ENCODE results near the gene TMEM100. TPM values are rescaled to one million over a fixed set of nuclear protein-coding genes. Genes with fewer than 3 reads are reported as not detected.

TMEM100 gene
- total RNA-seq, 1 donor from 2014 or later, result 443 TPM

- no peak overlapping the region for H3K4me3 ChIP-seq
- H3K4me1 ChIP-seq, result peaks cover 25% of the 10 kb centered on the region
- no peaks in the 10 kb centered on the region for H3K27me3 ChIP-seq (ENCODE audit: low read depth)
- ATAC-seq (no peak), DNase-seq (no peak)
- TF ChIP-seq, protein P1, sequence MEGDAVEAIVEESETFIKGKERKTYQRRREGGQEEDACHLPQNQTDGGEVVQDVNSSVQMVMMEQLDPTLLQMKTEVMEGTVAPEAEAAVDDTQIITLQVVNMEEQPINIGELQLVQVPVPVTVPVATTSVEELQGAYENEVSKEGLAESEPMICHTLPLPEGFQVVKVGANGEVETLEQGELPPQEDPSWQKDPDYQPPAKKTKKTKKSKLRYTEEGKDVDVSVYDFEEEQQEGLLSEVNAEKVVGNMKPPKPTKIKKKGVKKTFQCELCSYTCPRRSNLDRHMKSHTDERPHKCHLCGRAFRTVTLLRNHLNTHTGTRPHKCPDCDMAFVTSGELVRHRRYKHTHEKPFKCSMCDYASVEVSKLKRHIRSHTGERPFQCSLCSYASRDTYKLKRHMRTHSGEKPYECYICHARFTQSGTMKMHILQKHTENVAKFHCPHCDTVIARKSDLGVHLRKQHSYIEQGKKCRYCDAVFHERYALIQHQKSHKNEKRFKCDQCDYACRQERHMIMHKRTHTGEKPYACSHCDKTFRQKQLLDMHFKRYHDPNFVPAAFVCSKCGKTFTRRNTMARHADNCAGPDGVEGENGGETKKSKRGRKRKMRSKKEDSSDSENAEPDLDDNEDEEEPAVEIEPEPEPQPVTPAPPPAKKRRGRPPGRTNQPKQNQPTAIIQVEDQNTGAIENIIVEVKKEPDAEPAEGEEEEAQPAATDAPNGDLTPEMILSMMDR (IDR thresholded peaks at IDR 0.05), result no peak
- intact Hi-C loops (cut with DNase I), result no loop called here
- no peaks in the 10 kb centered on the region for H3K36me3 ChIP-seq
- no peaks in the 10 kb centered on the region for H3K9me3 ChIP-seq
- no peak overlapping the region for H3K27ac ChIP-seq
Observed at GRCh38 chr17:55690105-55690508, 32.6 kb downstream of the TMEM100 start.

DNA sequence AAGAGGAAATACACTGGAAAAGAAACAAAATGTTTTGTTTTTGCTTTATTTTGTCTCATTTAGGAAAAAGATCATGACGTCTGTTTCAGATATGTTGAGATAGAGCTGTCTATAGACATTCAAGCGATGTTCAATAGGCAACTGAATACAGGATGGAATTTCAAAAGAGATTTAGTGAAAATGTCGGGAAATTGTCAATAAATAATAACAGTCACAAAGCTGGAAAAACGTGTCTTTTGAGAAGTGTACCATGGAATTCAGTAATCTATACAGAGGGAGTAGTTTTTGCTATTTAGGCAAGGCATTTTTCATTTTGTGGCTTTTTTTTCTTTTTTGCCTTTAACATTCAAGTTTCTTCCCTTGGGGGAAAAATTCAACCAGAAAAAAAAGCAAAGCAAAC lies 33.0 kb downstream of the TMEM100 start:
- TF ChIP-seq, protein P1 (IDR thresholded peaks at IDR 0.05), result no peak
- Histone ChIP-seq H3K4me1 (peaks cover 24% of the 10 kb centered on the region), H3K4me3 (no peak overlapping the region), H3K36me3 (no peaks in the 10 kb centered on the region), H3K27ac (no peak overlapping the region), H3K9me3 (no peaks in the 10 kb centered on the region), H3K27me3 (ENCODE audit: low read depth) (no peaks in the 10 kb centered on the region)
- DNase-seq (no peak), ATAC-seq (no peak)
- intact Hi-C loops (cut with DNase I), result no loop called here

- intact Hi-C loops (cut with DNase I), result no loop called here
- no peaks in the 10 kb centered on the region for H3K9me3 ChIP-seq
- H3K36me3 ChIP-seq, result no peaks in the 10 kb centered on the region
- H3K27me3 ChIP-seq (ENCODE audit: low read depth), result no peaks in the 10 kb centered on the region
- no peak overlapping the region for H3K4me3 ChIP-seq
- H3K27ac ChIP-seq, result no peak overlapping the region
- ATAC-seq (no peak), DNase-seq (no peak)
- peaks cover 8% of the 10 kb centered on the region for H3K4me1 ChIP-seq
- TF ChIP-seq, protein P1 (IDR thresholded peaks at IDR 0.05), result no peak
Observed at GRCh38 chr17:55688057-55688456, 34.6 kb downstream of the TMEM100 start.

DNA sequence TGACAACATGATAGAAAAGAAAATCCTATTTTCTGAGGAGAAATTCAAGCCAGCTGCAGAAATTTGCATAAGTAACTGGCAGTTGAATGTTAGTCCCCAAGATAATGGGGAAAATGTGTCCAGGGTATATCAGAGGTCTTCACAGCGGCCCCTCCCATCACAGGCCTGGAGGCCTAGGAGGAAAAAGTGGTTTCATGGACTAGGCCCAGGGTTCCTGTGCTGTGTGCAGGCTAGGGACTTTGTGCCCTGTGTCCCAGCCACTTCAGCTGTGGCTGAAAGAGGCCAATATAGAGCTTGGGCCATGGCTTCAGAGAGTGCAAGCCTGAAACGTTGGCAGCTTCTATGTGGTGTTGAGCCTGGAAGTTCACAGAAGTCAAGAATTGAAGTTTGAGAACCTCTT lies 35.6 kb downstream of the TMEM100 start:
- ATAC-seq (no peak), DNase-seq (no peak)
- no peaks in the 10 kb centered on the region for H3K27me3 ChIP-seq (ENCODE audit: low read depth)
- no peaks in the 10 kb centered on the region for H3K4me1 ChIP-seq
- H3K9me3 ChIP-seq, result no peaks in the 10 kb centered on the region
- intact Hi-C loops (cut with DNase I), result no loop called here
- H3K4me3 ChIP-seq, result no peak overlapping the region
- H3K27ac ChIP-seq, result no peak overlapping the region
- TF ChIP-seq, protein P1 (IDR thresholded peaks at IDR 0.05), result no peak
- H3K36me3 ChIP-seq, result no peaks in the 10 kb centered on the region

DNA sequence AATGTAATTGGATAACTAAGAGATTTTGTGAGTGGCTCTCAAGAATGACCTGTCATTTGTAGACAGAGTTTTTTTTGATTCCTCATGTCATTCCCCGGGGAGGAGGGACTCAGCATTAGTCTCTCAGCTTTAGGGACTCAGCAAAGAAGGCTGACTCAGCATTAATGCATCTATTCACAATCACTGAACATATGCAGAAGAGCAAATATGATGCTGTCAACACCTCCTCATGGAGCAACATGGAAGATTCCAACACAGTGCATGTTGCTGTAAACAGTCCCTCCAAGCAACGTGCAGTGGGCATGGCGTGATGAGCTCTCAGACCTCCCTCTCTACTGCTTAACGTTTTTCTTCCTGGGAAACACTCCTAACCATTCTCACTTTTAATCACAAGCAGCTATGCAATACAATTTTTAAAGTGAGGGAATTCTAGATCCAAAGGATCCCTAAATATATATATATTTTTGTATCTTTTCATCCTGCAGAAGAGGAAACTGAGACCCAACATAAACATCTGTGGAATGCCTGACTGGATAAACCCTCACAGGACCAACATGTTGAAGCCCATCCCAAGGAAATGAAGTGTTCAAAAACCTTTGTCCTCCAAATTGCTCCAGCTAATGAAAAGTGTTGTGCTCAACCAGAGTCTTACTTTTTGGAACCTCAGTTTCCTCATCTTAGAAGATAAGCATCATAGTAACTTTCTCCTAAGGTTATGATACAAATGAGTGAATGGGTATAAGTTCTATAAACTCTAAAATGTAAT lies 38.9 kb downstream of the TMEM100 start:
- Histone ChIP-seq H3K4me1 (no peaks in the 10 kb centered on the region), H3K4me3 (no peak overlapping the region), H3K9me3 (no peaks in the 10 kb centered on the region), H3K36me3 (no peaks in the 10 kb centered on the region), H3K27me3 (ENCODE audit: low read depth) (no peaks in the 10 kb centered on the region), H3K27ac (no peak overlapping the region)
- no peak for DNase-seq
- ATAC-seq, result no peak
- intact Hi-C loops (cut with DNase I), result no loop called here
- TF ChIP-seq, protein P1 (IDR thresholded peaks at IDR 0.05), result no peak

Data from lower lobe of right lung (tissue), 2 donors.